Prostate gland (tissue), 1 donor: Measurements from ENCODE around the gene KDM4C.

Experiments
- POLR2A ChIP-seq: fragments of 450-650 bp; IDR thresholded peaks from one replicate; pipeline ENCODE4 v1.6.1; 2016; ENCODE audit warnings: antibody characterized with exemption, mild to moderate bottlenecking
- POLR2AphosphoS5 ChIP-seq: sonication (generic); formaldehyde crosslinking; IDR thresholded peaks from one replicate; pipeline ENCODE4 v1.6.1; 2017; ENCODE audit warnings: antibody characterized with exemption

DNA sequence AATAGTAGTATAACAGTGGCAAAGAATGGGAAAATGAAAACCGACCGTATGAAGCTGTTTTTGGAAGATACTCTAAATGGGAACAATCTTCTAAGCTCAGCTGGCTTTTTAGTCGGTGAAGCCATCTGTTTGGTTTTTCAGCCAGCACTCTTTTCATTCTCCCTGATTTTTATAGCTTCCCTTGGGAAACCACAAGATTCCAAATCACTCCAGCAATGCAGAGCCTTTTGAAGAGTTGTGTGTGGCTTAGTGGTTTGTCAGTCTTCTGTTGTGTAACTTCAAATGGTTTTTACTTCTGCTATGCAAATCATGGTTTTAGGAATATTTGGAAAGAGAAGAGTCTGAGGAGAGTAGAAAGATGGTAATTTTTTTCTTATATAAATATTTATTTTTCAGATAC, 180.7 kb downstream of the KDM4C start:
- TF ChIP-seq POLR2AphosphoS5 (peak; percentile 18), POLR2A (no peak)
